GM08714 (cell line): ENCODE results near the gene HIGD1C.
A peak's percentile ranks its signal among the peaks of the same experiment; 100 is the strongest.
"Not testable (repeated sequence)": the region's sequence is repeated elsewhere in the genome, so short reads cannot be mapped to it uniquely, and the experiment has no call there.

Source experiments
- H3K4me3 ChIP-seq: fragments of 200-500 bp; sonication (Bioruptor generic); 2 replicates; pipeline ENCODE4 v1.5.1; 2014; ENCODE audit warnings: mild to moderate bottlenecking, low read length, inconsistent platforms
- ZNF274 ChIP-seq: IDR thresholded peaks from 2 replicates; pipeline ENCODE4 v1.6.1; 2012; ENCODE audit warnings: mild to moderate bottlenecking, low read depth, low read length

The HIGD1C gene

GRCh38 chr12:50927356-50927755 is 25.0 kb upstream of the HIGD1C start:
- H3K4me3 ChIP-seq, result no peak overlapping the region; the same call in 1 of the 2 replicates
- no peak for TF ChIP-seq ZNF274

- no peak overlapping the region; the same call in 1 of the 2 replicates for H3K4me3 ChIP-seq
- TF ChIP-seq ZNF274, result no peak
Observed at GRCh38 chr12:50927766-50928224, 24.5 kb upstream of the HIGD1C start.

DNA sequence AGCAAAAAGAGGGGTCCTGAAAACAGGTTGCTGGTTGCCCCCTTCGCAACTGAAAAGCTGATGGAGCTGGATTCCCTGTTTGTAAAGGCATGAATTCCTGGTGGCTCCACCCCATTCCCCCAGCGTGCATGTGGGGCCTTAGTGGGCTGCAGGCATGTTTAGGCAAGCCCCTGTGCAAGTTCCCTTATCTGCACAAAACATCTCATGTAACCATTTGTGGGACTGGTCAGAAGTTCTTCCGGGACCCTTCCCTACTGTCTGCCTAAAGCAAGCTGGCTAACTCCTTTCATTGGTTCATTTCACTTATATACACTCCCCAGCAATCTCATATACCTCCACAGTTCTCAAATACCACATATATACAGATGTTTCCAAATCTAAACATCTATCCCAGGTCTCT is 24.0 kb upstream of the HIGD1C start:
- peak overlapping the region; percentile 22; the same call in 1 of the 2 replicates for H3K4me3 ChIP-seq
- no peak for TF ChIP-seq ZNF274

DNA sequence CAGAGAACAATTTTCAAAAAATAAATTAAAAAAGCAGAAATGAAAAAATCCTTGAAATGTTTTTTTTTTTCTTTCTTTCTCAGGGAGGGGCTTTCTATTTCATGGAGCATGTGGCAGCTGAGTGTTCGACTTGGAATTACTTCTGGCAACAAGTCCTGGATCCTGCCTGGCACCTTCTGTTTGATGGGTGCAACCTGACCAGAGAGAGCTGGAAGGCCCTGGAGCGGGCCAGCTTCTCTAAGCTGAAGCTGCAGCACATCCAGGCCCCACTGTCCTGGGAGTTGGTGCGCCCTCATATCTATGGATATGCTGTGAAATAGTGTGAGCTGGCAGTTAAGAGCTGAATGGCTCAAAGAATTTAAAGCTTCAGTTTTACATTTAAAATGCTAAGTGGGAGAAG is 22.5 kb upstream of the HIGD1C start:
- TF ChIP-seq ZNF274, result no peak
- no peak overlapping the region for H3K4me3 ChIP-seq

DNA sequence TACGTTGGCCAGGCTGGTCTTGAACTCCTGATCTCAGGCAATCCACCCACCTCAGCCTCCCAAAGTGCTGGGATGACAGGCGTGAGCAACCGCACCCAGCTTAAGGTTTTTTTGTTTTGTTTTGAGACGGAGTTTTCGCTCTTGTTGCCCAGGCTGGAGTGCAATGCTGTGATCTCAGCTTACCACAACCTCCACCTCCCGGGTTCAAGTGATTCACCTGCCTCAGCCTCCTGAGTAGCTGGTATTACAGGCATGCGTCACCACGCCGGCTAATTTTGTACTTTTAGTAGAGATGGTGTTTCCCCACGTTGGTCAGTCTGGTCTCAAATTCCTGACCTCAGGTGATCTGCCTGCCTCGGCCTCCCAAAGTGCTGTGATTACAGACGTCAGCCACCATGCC is 21.9 kb upstream of the HIGD1C start:
- H3K4me3 ChIP-seq, result not testable (repeated sequence)

GRCh38 chr12:50932787-50933280 is 19.5 kb upstream of the HIGD1C start:
- no peak overlapping the region for H3K4me3 ChIP-seq
- no peak for TF ChIP-seq ZNF274

GRCh38 chr12:50933459-50934124 is 18.8 kb upstream of the HIGD1C start:
- no peak for TF ChIP-seq ZNF274
- no peak overlapping the region for H3K4me3 ChIP-seq

- TF ChIP-seq ZNF274, result no peak
- no peak overlapping the region for H3K4me3 ChIP-seq
Observed at GRCh38 chr12:50934371-50934851, 17.9 kb upstream of the HIGD1C start.

- no peak for TF ChIP-seq ZNF274
- no peak overlapping the region for H3K4me3 ChIP-seq
Observed at GRCh38 chr12:50934981-50935807, 17.1 kb upstream of the HIGD1C start.

DNA sequence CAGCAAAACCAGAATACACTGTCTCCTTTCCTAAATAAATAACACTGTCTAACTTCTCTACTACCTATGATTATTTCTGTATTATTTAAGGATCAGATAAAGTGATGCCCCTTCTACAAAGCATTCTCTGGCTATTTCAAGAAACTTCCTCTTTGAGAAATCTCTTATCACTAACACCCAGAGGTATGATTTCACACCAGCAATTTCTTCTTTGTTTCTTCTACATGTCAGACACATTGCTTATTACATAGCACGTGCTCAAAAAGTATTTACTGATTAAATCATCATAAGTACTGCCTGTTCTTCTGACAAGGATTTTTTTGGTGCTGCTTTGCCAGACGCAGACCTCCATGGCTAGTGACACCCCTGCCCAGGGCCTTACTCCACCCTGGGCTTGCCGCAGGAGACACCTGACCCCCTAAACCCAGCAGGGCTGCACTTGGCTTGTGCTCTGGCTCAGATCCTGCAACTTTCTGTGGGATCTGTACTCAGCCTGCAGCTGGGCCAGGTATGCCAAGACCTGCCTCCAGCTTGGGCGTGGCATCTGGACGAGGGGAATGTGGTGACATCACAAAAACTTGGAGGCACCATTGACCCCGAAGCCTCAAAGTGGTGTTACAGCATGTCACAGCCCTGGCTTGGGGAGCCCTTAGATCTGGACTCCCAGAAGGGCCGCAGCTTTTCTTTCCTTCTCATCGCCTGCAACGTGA is 15.4 kb upstream of the HIGD1C start:
- no peak overlapping the region for H3K4me3 ChIP-seq
- TF ChIP-seq ZNF274, result no peak

GRCh38 chr12:50937653-50938052 is 14.7 kb upstream of the HIGD1C start:
- no peak overlapping the region for H3K4me3 ChIP-seq
- TF ChIP-seq ZNF274, result no peak

DNA sequence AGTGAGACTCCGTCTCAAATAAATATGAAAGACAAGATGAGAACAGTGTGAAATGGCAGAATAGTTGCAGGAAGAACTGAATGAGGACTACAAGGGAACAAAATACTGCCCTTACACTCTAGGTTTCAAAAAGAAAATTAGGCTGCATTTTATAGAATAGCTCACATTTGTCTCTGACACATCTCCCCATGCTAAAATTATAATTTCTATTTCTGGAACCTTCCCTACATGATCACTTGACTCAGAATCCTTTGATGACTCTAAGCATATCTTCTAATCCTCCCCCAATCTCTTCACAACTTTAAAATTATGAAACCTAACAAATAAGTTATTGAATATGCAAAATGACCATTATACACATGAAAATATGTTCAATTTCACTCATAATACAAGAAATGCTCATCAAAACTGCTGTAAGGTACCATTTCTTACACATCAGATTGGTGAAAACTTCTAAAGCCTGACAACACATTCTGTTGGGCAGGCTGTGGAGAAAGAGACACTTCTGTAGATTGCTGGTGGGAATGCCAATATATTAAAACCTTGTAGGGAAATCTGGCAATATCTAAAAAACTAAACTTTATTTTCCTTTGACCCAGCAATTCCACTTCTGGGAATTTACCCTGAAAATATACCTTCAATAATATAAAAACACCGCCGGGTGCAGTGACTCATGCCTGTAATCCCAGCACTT is 4.3 kb upstream of the HIGD1C start:
- no peak overlapping the region for H3K4me3 ChIP-seq
- TF ChIP-seq ZNF274, result no peak

- no peak overlapping the region for H3K4me3 ChIP-seq
- TF ChIP-seq ZNF274, result no peak
Observed at GRCh38 chr12:50948798-50949197, 3.5 kb upstream of the HIGD1C start.

- TF ChIP-seq ZNF274, result no peak
- H3K4me3 ChIP-seq, result no peak overlapping the region
Observed at GRCh38 chr12:50949801-50950302, 2.5 kb upstream of the HIGD1C start.
